Progenitor cell of endocrine pancreas (in vitro differentiated cells): ENCODE results near the gene ZNF438. TPM values are rescaled to one million over a fixed set of nuclear protein-coding genes. Genes with fewer than 3 reads are reported as not detected.
"Not testable (repeated sequence)": the region's sequence is repeated elsewhere in the genome, so short reads cannot be mapped to it uniquely, and the experiment has no call there.

ENCODE experiments used
- DNase-seq: peaks from one replicate; pipeline ENCODE4 v3.0.0; 2021; ENCODE audit warnings: low spot score; ENCODE audit not compliant: unreplicated experiment
- H3K27ac Mint-ChIP-seq: 2 replicates; pipeline ENCODE4 v1.8.0; 2021; ENCODE audit warnings: mild to moderate bottlenecking, moderate library complexity, mixed read lengths
- H3K27me3 Mint-ChIP-seq: 2 replicates; pipeline ENCODE4 v1.8.0; 2021; ENCODE audit warnings: mixed read lengths
- H3K36me3 Mint-ChIP-seq: 2 replicates; pipeline ENCODE4 v1.8.0; 2022; ENCODE audit warnings: mixed read lengths; ENCODE audit not compliant: insufficient read depth
- H3K4me1 Mint-ChIP-seq: 2 replicates; pipeline ENCODE4 v1.8.0; 2021; ENCODE audit warnings: low read depth, mixed read lengths
- H3K4me3 Mint-ChIP-seq: 2 replicates; pipeline ENCODE4 v1.8.0; 2021; ENCODE audit warnings: low read depth, mild to moderate bottlenecking, moderate library complexity, mixed read lengths
- H3K9me3 Mint-ChIP-seq: 2 replicates; pipeline ENCODE4 v1.8.0; 2021; ENCODE audit warnings: low read depth, mixed read lengths
- CTCF ChIP-seq: fragments of 200-600 bp; sonication (generic); IDR thresholded peaks from one replicate; pipeline ENCODE4 v1.5.0; 2021; ENCODE audit warnings: antibody characterized with exemption, mild to moderate bottlenecking; ENCODE audit not compliant: unreplicated experiment
- total RNA-seq: library from RNA; stranded (reverse); gene quantifications from 2 replicates; pipeline ENCODE4 v1.2.1, GENCODE V29; 2021

ZNF438 gene
- total RNA-seq, 1 donor from 2014 or later: 6.6 TPM

DNA sequence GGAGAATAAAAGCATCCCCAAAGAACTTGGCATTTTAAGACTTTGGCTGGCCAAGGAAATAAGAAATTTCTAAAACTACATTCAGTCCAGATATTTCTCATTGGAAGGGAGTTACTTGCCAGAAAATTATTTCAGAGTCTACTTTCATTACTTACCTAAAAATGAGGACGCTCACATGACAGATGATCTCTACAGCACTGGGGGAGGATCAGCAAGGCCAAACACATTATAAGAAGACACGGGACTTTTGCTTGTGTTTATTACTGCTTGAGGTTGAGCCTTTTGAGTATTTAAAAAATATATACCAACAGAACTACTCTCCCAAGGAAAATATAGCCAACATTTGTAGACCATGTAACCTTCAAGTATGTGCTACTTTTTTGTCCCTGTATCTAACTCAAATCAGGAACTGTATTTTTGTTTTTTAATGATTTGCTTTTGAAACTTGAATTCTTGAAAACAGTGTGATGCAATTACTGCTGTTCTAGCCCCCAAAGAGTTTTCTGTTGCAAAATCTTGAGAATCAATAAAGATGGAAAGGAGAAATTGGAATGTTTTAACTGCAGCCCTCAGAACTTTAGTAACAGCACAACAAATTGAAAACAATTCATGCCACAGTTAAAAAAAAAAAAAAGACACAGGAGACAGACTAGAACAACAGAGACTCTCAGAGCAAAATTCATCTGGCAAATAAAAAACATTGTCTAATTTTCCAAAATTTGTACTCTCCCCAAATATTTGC is 128.1 kb downstream of the ZNF438 start:
- Mint-ChIP-seq H3K9me3 (peaks cover 7% of the 10 kb centered on the region), H3K36me3 (peaks cover 28% of the 10 kb centered on the region), H3K4me3 (no peak overlapping the region), H3K27ac (no peak overlapping the region), H3K27me3 (no peaks in the 10 kb centered on the region), H3K4me1 (no peaks in the 10 kb centered on the region)
- TF ChIP-seq CTCF: no peak
- no peak for DNase-seq

- peaks cover 28% of the 10 kb centered on the region for H3K36me3 Mint-ChIP-seq
- no peak for TF ChIP-seq CTCF
- no peaks in the 10 kb centered on the region for H3K4me1 Mint-ChIP-seq
- H3K27me3 Mint-ChIP-seq: no peaks in the 10 kb centered on the region
- H3K27ac Mint-ChIP-seq: no peak overlapping the region
- H3K9me3 Mint-ChIP-seq: peaks cover 7% of the 10 kb centered on the region
- DNase-seq: no peak
- no peak overlapping the region for H3K4me3 Mint-ChIP-seq
Observed at GRCh38 chr10:30902621-30903396, 128.9 kb downstream of the ZNF438 start.

- not testable (repeated sequence) for DNase-seq, H3K27me3 Mint-ChIP-seq, H3K4me3 Mint-ChIP-seq, H3K9me3 Mint-ChIP-seq, H3K4me1 Mint-ChIP-seq, H3K27ac Mint-ChIP-seq
- H3K36me3 Mint-ChIP-seq: peaks cover 25% of the 10 kb centered on the region
Observed at GRCh38 chr10:30901487-30901886, 130.2 kb downstream of the ZNF438 start.

GRCh38 chr10:30898964-30899363 is 132.7 kb downstream of the ZNF438 start:
- TF ChIP-seq CTCF: no peak
- H3K27ac Mint-ChIP-seq: no peak overlapping the region
- H3K36me3 Mint-ChIP-seq: peaks cover 15% of the 10 kb centered on the region
- H3K4me3 Mint-ChIP-seq: no peak overlapping the region
- no peaks in the 10 kb centered on the region for H3K27me3 Mint-ChIP-seq
- H3K4me1 Mint-ChIP-seq: no peaks in the 10 kb centered on the region
- no peak for DNase-seq
- H3K9me3 Mint-ChIP-seq: peaks cover 3% of the 10 kb centered on the region

DNA sequence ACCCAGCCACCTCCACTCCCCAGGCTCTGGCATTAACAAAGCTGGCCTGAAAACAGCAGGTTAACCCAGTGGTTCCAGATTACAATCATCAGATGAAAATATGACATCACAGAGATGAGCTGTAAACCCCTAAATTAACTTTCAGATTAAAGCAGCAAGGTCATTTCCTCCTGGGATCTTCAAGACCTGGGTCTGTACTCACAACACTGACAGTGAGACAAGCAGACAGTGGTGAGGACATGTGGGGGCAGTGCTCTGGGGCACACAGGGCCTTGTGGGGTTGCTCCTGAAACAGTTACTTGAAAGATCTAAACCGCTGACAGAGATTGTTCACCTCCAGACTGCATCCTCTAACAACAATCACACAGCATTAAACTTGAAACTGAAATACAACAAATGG is 134.1 kb downstream of the ZNF438 start:
- Mint-ChIP-seq H3K27me3 (no peaks in the 10 kb centered on the region), H3K36me3 (peaks cover 13% of the 10 kb centered on the region), H3K9me3 (peaks cover 3% of the 10 kb centered on the region), H3K27ac (no peak overlapping the region), H3K4me3 (no peak overlapping the region), H3K4me1 (no peaks in the 10 kb centered on the region)
- no peak for DNase-seq
- no peak for TF ChIP-seq CTCF
